Activated CD8-positive, alpha-beta memory T cell treated with anti-CD3 and anti-CD28 coated beads, Interleukin-2, amount 10 ng/mL, durations not matched to agents 7 days and 5 days (primary cell): ENCODE results near the gene ATP6V0B. TPM values are rescaled to one million over a fixed set of nuclear protein-coding genes. Genes with fewer than 3 reads are reported as not detected.

Experiments
- ATAC-seq: fragments of 150-1000 bp; cut with Tn5 transposase; one replicate; pipeline ENCODE4 v1.10.0; 2021; ENCODE audit warnings: moderate library complexity
- CTCF ChIA-PET: fragments of 350-600 bp; sonication (Branson Sonifier 250); formaldehyde crosslinking; loops from one replicate; lab custom pipeline; 2021; ENCODE audit warnings: antibody characterized with exemption; lab: Charles Lee
- DNase-seq: peaks from one replicate; pipeline ENCODE4 v3.0.0-alpha.2; 2020
- H3K27ac Mint-ChIP-seq: one replicate; pipeline ENCODE4 v1.8.0; 2021; ENCODE audit warnings: mild to moderate bottlenecking, mixed read lengths
- H3K27me3 Mint-ChIP-seq: one replicate; pipeline ENCODE4 v1.8.0; 2021; ENCODE audit warnings: mixed read lengths
- H3K36me3 Mint-ChIP-seq: one replicate; pipeline ENCODE4 v1.8.0; 2021; ENCODE audit warnings: mild to moderate bottlenecking, mixed read lengths
- H3K4me1 Mint-ChIP-seq: one replicate; pipeline ENCODE4 v1.8.0; 2021; ENCODE audit warnings: mixed read lengths
- H3K4me3 Mint-ChIP-seq: one replicate; pipeline ENCODE4 v1.8.0; 2021; ENCODE audit warnings: mild to moderate bottlenecking, moderate library complexity, mixed read lengths
- H3K9me3 Mint-ChIP-seq: one replicate; pipeline ENCODE4 v1.8.0; 2022; ENCODE audit warnings: low read depth, mixed read lengths
- total RNA-seq, 2 experiments: library from RNA; stranded (reverse); gene quantifications; one replicate each; pipeline ENCODE4 v1.2.3, GENCODE V29; 2021

The ATP6V0B gene
- total RNA-seq, 2 experiments from 2014 or later: 108 to 139 TPM

DNA sequence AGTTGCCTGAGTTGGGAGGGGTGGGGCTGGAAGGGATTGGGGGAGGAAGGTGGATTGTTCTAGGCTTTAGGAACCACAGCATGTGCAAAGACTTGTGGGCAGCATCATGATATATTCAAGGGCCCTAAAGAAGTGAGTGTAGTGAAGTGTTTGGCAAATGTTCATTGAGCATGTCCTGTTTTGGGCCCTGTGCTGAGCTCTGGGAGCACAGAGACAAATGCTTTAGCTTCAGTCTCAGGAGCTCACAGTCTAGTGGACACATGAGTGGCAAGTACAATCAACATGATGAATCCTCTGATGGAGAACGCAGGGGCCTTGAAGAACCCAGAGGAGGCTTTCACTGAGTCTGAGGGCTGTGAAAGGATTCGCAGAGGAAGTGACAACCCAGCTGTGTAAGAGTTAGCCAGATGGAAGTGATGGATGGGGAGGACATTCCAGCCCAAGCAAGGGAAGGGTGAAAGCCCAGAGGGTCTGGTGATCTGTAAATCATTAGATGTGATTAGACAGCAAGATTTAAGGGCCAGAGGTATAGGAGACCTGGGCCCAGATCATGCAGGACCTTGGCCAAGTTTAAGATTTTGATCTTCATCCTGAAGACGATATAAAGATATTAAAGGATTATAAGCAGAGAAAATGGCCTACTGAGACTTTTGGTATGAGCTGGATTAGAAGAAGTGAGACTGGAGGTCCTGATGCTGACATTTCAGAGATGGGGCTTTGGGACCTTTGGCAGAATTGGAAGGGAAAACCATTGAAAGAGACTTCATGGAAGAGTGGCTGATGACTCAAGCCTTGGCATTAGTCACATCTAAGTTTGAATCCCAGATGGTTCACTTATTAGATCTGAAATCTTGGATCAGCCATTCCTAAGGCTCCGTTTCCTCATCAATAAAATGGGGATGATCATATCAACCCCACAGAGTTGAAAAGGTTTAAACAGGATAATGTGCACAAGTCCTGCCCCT, 23.5 kb upstream of the ATP6V0B start:
- Mint-ChIP-seq H3K9me3 (no peaks in the 10 kb centered on the region), H3K4me1 (peaks cover 14% of the 10 kb centered on the region), H3K4me3 (no peak overlapping the region), H3K27ac (no peak overlapping the region), H3K36me3 (peaks cover 5% of the 10 kb centered on the region), H3K27me3 (no peaks in the 10 kb centered on the region)
- ATAC-seq (no peak), DNase-seq (no peak)
- CTCF ChIA-PET: interaction anchor here (9.4 kb wide), 1 partner anchor 16 kb away, joined by 123 read pairs; the partner anchor contains the start of gene ARTN

DNA sequence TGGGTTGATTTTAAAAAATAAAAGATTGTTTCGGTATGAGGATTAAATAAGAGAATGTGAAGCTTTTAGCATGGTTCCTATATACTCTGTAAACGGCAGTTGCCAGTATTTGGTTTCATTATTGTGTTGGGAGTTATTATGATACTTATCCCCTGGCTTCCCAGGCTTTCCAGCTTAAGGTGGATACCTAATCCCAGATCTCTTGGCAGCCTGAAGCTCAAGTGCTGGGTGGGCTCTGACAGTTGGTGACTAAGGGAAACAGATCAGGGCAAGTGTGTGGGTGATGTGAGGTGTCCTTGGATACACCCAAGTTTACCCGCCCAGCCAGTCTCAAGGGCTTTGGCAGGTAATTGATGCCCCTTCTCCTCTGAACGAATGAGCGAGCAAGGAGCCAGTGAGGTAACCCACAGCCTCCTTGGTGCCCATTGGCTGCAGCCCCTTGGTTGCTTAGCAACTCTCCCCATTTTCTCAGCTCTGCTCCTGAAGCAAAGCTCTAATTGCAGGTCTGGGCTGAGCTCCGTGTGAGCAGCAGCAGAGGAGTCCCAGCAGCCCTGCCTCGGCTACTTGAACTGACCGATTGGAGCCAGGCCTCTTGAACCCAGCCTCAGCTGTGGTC, 21.9 kb upstream of the ATP6V0B start:
- Mint-ChIP-seq H3K4me3 (no peak overlapping the region), H3K27me3 (no peaks in the 10 kb centered on the region), H3K36me3 (peaks cover 5% of the 10 kb centered on the region), H3K9me3 (no peaks in the 10 kb centered on the region), H3K4me1 (peaks cover 11% of the 10 kb centered on the region), H3K27ac (no peak overlapping the region)
- CTCF ChIA-PET: interaction anchor here (0.7 to 2.3 kb wide), 2 partner anchors 18 to 190 kb away, joined by 3 to 8 read pairs; partner anchors contain the start of gene ARTN
- DNase-seq (no peak), ATAC-seq (no peak)

DNA sequence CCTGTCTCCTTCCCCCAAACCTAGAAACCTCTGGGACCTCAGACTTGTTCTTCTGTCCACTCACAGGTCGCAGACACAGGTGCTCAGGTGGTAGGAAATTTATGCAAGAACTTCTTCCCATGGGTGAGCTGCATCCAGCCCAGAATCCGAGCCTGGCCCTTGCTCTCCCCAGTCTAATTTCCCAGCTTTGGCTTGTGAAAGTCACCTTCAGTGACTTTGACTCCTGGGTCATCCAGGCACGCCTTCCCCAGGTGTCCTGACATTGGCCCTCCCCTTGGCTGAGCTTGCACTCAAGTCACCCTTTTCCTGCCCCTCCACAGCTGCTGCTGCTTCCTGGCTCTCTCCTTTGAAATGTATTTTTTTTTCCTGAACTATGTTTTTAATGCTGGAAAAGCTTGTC, 21.4 kb upstream of the ATP6V0B start:
- H3K36me3 Mint-ChIP-seq: peaks cover 5% of the 10 kb centered on the region

DNA sequence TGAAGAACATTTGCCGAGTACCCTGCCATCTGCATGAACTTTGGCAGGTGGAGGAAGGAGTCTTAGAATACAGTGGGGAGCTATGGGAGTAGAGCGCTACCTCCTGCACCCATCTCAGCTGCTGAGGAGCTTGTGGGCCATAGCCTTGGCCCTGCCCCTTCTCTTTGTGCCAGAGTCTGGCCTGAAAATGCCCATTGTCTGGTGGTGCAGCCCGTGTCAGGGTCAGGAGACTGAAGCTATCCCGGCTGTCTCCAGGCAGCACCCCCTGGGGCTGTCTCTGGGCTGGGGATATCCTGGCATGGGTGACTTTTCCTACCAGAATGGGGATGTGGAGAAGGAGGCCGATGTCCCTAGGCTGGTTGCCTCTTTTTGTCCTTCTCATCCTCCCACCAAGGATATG, 20.7 kb upstream of the ATP6V0B start:
- DNase-seq (no peak), ATAC-seq (no peak)
- Mint-ChIP-seq H3K36me3 (peaks cover 5% of the 10 kb centered on the region), H3K4me3 (no peak overlapping the region), H3K27ac (no peak overlapping the region), H3K27me3 (no peaks in the 10 kb centered on the region), H3K4me1 (no peaks in the 10 kb centered on the region), H3K9me3 (no peaks in the 10 kb centered on the region)
- CTCF ChIA-PET: interaction anchor here (1.0 to 2.3 kb wide), 2 partner anchors 18 to 20 kb away, joined by 3 to 8 read pairs; partner anchors contain the start of gene ARTN

More for the DNA sequence above, 21.4 kb upstream of the ATP6V0B start:
- no peak for DNase-seq
- CTCF ChIA-PET: interaction anchor here (0.7 to 2.3 kb wide), 3 partner anchors 17 to 190 kb away, joined by 3 to 8 read pairs (median 3); partner anchors contain the start of gene ARTN
- H3K4me1 Mint-ChIP-seq: peaks cover 6% of the 10 kb centered on the region
- H3K9me3 Mint-ChIP-seq: no peaks in the 10 kb centered on the region
- no peak for ATAC-seq
- H3K27me3 Mint-ChIP-seq: no peaks in the 10 kb centered on the region
- no peak overlapping the region for H3K27ac Mint-ChIP-seq
- no peak overlapping the region for H3K4me3 Mint-ChIP-seq

DNA sequence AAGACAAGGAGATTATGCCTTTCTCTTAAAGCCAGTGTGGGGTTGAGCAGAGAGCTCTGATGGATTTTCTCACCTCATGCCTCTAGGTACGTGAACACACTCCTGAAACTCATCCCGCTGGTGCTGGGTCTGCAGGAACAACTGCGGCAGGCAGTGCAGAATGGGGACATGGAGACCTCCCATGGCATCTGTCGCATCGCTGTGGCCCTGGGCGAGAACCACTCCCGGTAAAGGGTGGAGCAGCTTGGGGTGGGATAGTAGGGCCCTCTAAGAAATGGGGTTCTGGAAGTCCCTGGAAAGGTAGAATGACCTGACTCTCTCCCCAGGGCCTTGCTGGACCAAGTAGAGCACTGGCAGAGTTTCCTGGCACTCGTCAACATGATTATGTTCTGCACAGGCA, 18.5 kb upstream of the ATP6V0B start:
- no peaks in the 10 kb centered on the region for H3K36me3 Mint-ChIP-seq
- H3K4me1 Mint-ChIP-seq: no peaks in the 10 kb centered on the region
- no peak for ATAC-seq
- no peak overlapping the region for H3K4me3 Mint-ChIP-seq
- H3K9me3 Mint-ChIP-seq: no peaks in the 10 kb centered on the region
- no peaks in the 10 kb centered on the region for H3K27me3 Mint-ChIP-seq
- DNase-seq: no peak
- H3K27ac Mint-ChIP-seq: no peak overlapping the region
- CTCF ChIA-PET: interaction anchor here (0.9 to 1.4 kb wide), 2 partner anchors 9 to 10 kb away, joined by 3 to 4 read pairs; partner anchors contain the start of gene IPO13

DNA sequence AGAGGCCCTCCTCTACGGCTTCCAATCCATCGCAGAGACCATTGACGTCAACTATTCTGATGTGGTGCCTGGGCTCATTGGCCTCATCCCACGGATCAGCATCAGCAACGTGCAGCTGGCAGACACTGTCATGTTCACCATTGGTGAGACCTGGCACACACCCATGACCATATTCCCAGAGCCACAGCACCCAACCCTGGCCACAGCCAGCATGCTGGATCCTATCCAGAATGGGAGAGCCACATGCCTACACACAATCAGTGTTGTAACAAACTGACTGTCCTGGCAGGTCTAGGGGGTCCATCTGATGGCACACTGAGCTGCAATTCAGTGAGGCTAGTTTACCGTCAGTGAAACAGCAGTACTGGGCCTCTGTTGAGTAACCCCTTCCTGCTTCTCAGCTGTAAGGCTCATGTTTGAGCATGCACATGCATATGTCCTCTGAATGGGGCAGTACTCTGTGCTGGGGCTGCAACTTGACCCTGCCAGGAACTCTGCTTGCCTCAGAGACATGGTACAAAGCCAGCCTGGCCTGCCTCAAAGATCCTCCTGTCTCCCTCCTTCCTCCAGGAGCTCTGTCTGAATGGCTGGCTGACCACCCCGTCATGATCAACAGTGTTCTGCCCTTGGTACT, 17.2 kb upstream of the ATP6V0B start:
- Mint-ChIP-seq H3K36me3 (no peaks in the 10 kb centered on the region), H3K4me1 (peaks cover 2% of the 10 kb centered on the region), H3K27ac (no peak overlapping the region), H3K27me3 (no peaks in the 10 kb centered on the region), H3K9me3 (no peaks in the 10 kb centered on the region), H3K4me3 (no peak overlapping the region)
- CTCF ChIA-PET: interaction anchor here (0.5 to 1.8 kb wide), 3 partner anchors 10 to 908 kb away, joined by 3 to 4 read pairs (median 3); partner anchors contain the start of gene IPO13
- ATAC-seq: no peak
- no peak for DNase-seq

DNA sequence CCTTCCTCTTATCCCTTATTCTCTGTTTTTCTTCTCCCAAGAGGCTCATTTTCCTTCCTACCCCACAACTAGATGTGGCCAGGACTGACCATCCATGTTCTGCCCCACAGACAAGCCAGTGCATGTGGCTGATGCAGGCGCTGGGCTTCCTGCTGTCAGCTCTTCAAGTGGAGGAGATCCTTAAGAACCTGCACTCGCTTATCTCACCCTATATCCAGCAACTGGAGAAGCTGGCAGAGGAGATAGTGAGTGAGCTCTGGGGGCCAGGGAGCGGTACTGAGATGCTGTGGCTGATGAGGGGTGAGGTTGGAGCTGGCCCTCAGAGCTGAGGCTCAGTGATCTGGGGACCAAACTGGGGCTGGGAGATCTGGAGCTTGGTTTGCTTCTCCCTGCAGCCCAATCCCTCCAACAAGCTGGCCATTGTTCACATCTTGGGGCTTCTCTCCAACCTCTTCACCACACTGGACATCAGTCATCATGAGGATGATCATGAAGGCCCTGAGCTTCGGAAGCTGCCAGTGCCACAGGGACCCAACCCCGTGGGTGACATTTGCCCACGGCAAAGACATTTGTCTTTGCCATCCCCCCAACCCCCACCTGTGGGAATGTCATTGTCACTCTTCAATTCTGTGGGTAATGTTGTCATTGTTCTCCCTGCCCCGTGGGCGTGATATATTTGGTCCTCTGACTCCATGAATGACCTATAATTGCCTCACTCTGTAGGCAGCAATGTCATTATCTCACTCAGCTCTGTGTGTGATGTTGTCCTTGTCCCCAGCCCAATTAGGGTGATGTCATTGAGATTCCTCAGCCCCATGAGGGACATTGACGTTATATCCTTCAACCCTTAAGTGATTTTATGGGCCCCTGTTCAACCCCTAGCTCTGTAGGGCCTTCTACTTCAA, 16.2 kb upstream of the ATP6V0B start:
- DNase-seq: no peak
- ATAC-seq: no peak
- Mint-ChIP-seq H3K9me3 (no peaks in the 10 kb centered on the region), H3K27me3 (no peaks in the 10 kb centered on the region), H3K27ac (no peak overlapping the region), H3K4me3 (no peak overlapping the region), H3K36me3 (no peaks in the 10 kb centered on the region), H3K4me1 (peaks cover 10% of the 10 kb centered on the region)
- CTCF ChIA-PET: interaction anchor here (0.5 to 1.8 kb wide), 4 partner anchors 11 to 304 kb away, joined by 3 to 6 read pairs (median 4); partner anchors contain the start of gene IPO13

DNA sequence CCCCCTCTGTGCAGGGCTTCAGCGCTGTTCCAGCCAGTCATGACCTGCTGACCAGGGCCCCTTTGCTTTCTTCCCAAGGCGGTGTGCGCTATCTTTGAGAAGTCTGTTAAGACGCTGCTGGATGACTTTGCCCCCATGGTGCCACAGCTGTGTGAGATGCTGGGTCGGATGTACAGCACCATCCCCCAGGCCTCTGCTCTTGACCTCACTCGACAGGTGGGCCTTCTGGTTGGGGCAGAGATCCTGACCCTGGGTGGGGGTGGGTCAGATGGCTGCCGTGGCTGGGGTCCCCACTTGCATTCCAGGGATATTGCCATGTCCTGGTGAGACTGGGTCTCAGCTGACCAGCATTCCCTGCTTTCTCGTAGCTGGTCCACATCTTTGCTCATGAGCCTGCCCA, 14.0 kb upstream of the ATP6V0B start:
- Mint-ChIP-seq H3K27me3 (no peaks in the 10 kb centered on the region), H3K4me3 (no peak overlapping the region), H3K27ac (no peak overlapping the region), H3K9me3 (no peaks in the 10 kb centered on the region), H3K36me3 (no peaks in the 10 kb centered on the region), H3K4me1 (peaks cover 10% of the 10 kb centered on the region)
- DNase-seq (no peak), ATAC-seq (no peak)
- CTCF ChIA-PET: no interaction called here

DNA sequence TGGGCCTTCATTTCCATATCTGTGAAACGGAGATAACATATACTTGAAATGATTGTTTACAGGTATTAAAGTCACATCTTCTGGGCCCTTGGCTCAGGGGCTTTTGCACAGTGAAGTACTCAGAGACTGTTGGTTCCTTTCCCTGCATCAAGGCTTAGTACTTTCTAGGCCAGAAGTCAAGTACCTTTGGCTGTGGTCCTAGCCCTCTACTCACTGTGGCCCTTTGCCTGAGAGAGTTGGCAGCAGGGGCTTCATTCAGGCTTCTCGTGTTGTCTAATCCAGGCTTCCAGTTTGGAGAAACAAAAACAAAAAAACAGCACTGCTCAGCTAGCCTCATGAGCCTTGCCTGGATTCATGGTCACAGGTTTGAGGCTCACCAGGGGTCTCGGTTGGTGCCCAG, 13.1 kb upstream of the ATP6V0B start:
- Mint-ChIP-seq H3K9me3 (no peaks in the 10 kb centered on the region), H3K27me3 (no peaks in the 10 kb centered on the region), H3K36me3 (no peaks in the 10 kb centered on the region), H3K4me1 (peaks cover 10% of the 10 kb centered on the region), H3K4me3 (no peak overlapping the region), H3K27ac (no peak overlapping the region)
- no peak for DNase-seq
- no peak for ATAC-seq
- CTCF ChIA-PET: interaction anchor here (0.9 kb wide), 1 partner anchor 74 kb away, joined by 3 read pairs; no protein-coding TSS in a partner anchor

DNA sequence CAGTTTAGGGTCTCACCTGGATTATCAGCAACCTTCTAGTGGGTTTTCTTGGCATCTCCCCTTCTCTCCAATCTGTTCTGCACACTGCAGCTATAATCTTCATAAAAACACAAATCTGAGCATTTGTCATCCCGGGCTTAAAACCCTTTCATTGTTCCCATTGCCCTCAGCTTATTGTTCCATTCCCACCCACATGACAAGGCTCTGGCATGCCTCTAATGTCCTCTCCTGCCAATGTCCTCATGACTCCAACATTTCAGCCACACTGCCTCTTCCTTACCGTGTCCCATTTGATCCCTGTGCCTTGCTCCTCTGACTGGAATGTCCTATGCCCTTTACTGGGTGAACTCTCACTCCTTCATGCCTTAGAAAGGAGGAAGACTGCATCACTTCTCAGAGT, 12.4 kb upstream of the ATP6V0B start:
- Mint-ChIP-seq H3K27ac (no peak overlapping the region), H3K9me3 (no peaks in the 10 kb centered on the region)
- no peak for ATAC-seq

DNA sequence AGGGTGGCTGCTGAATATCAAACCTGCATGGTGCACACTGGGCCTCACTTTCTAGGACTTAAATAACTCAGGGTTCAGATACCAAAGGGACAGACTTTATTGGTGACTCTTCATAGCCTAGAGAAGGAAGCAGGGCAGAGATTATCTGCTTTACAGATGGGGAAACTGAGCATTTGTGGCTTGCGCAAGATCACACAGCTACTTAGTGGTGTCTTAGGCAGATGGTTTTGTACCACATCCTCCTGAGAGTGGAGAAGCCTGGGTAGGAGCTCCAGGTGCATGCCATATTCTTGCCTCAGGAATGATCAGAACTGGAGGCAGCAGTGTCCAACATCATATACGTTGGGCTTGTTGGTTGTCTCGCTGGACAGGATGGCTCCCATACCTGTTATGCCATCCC, 11.8 kb upstream of the ATP6V0B start:
- Mint-ChIP-seq H3K9me3 (no peaks in the 10 kb centered on the region), H3K4me3 (no peak overlapping the region), H3K27ac (no peak overlapping the region), H3K27me3 (no peaks in the 10 kb centered on the region), H3K4me1 (peaks cover 10% of the 10 kb centered on the region), H3K36me3 (no peaks in the 10 kb centered on the region)
- ATAC-seq (no peak), DNase-seq (no peak)
- CTCF ChIA-PET: no interaction called here

More for the DNA sequence above, 12.4 kb upstream of the ATP6V0B start:
- Mint-ChIP-seq H3K36me3 (no peaks in the 10 kb centered on the region), H3K4me3 (no peak overlapping the region), H3K4me1 (peaks cover 10% of the 10 kb centered on the region), H3K27me3 (no peaks in the 10 kb centered on the region)
- CTCF ChIA-PET: no interaction called here
- DNase-seq: no peak

DNA sequence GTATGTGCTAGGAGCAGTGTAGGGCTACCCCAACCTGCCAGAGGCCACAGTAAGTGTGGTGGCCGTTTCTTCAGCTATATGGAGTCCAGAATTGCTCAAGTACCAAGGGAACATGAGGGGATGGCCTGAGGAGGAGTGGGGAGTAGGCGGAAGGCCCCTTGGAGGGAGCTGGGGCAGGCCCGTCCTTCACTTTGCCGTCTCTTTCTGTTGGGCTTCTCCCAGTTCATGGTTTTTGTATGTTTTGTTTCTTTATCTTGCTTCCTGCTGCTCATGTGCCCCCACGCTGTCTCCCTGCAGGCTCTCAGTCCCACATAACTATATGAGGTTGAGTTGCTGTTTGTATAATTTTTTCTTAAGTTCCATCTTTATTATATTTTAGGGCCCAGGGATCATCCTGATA, 10.9 kb upstream of the ATP6V0B start:
- Mint-ChIP-seq H3K4me3 (no peak overlapping the region), H3K27me3 (no peaks in the 10 kb centered on the region), H3K9me3 (no peaks in the 10 kb centered on the region), H3K27ac (no peak overlapping the region), H3K36me3 (no peaks in the 10 kb centered on the region), H3K4me1 (peaks cover 10% of the 10 kb centered on the region)
- ATAC-seq: no peak
- CTCF ChIA-PET: interaction anchor here (0.6 to 1.3 kb wide), 2 partner anchors 41 to 61 kb away, joined by 3 to 4 read pairs; no protein-coding TSS in a partner anchor
- no peak for DNase-seq
